IMR-90 (cell line): ENCODE data around the gene PNP. TPM values are rescaled to one million over a fixed set of nuclear protein-coding genes. Genes with fewer than 3 reads are reported as not detected.

Source experiments
- ATAC-seq: fragments of 200-7000 bp; cut with Tn5 transposase; 2 replicates; pipeline ENCODE4 v1.9.1; 2020; ENCODE audit warnings: low read depth, mild to moderate bottlenecking, moderate library complexity
- BruUV-seq: library from RNA; stranded (reverse); fragments of 400-500 nt; replicated peaks from 2 replicates; lab custom pipeline; 2021; lab: Mats Ljungman, UMichigan
- CTCF ChIA-PET: fragments of 300-600 bp; formaldehyde crosslinking; extraction: SDS; loops from one replicate; lab custom pipeline; 2021; ENCODE audit warnings: antibody characterized with exemption; lab: Yijun Ruan, JAX
- POLR2A ChIA-PET: fragments of 300-600 bp; sonication (Branson Sonifier 250); formaldehyde crosslinking; loops from one replicate; lab custom pipeline; 2022; ENCODE audit warnings: antibody characterized with exemption; ENCODE audit not compliant: unreplicated experiment; lab: Charles Lee
- DNase-seq: peaks from one replicate; pipeline ENCODE4 v3.0.0; 2013
- H2AFZ ChIP-seq: replicated peaks from 2 replicates; pipeline ENCODE3; 2013; ENCODE audit warnings: low read length, mild to moderate bottlenecking; ENCODE audit not compliant: poor library complexity
- H2AK5ac ChIP-seq: 2 replicates; pipeline ENCODE4 v1.6.1; 2013; ENCODE audit warnings: low read depth, low read length, inconsistent platforms
- H2AK9ac ChIP-seq: replicated peaks from 2 replicates; pipeline ENCODE3; 2013; ENCODE audit warnings: mild to moderate bottlenecking, low read depth, low read length, moderate library complexity; ENCODE audit not compliant: poor library complexity
- H2BK120ac ChIP-seq: 2 replicates; pipeline ENCODE4 v1.6.1; 2013; ENCODE audit warnings: low read depth, low read length, inconsistent platforms
- H2BK15ac ChIP-seq: 3 replicates; pipeline ENCODE4 v1.6.1; 2013; ENCODE audit warnings: low read depth, low read length, inconsistent platforms
- H2BK20ac ChIP-seq: 2 replicates; pipeline ENCODE4 v1.6.1; 2013; ENCODE audit warnings: low read depth, mild to moderate bottlenecking, inconsistent platforms, low read length, moderate library complexity
- H2BK5ac ChIP-seq: 2 replicates; pipeline ENCODE4 v1.6.1; 2013; ENCODE audit warnings: mild to moderate bottlenecking, low read depth, low read length, inconsistent platforms; ENCODE audit not compliant: poor library complexity, severe bottlenecking
- H3K14ac ChIP-seq: replicated peaks from 2 replicates; pipeline ENCODE4 v1.6.1; 2013; ENCODE audit warnings: low read depth, low read length, inconsistent platforms
- H3K18ac ChIP-seq: 2 replicates; pipeline ENCODE4 v1.6.1; 2013; ENCODE audit warnings: low read depth, low read length, control low read depth
- H3K23ac ChIP-seq: 2 replicates; pipeline ENCODE4 v1.6.1; 2013; ENCODE audit warnings: low read depth, low read length, inconsistent platforms
- H3K27ac ChIP-seq: 2 replicates; pipeline ENCODE4 v1.5.1; 2013; ENCODE audit warnings: mild to moderate bottlenecking, control low read depth, low read length; ENCODE audit not compliant: insufficient read depth
- H3K27me3 ChIP-seq: 2 replicates; pipeline ENCODE4 v1.6.1; 2013; ENCODE audit warnings: low read length; ENCODE audit not compliant: control insufficient read depth, insufficient read depth
- H3K36me3 ChIP-seq: 2 replicates; pipeline ENCODE4 v1.6.1; 2013; ENCODE audit warnings: low read length, mixed read lengths; ENCODE audit not compliant: control insufficient read depth, insufficient read depth
- H3K4ac ChIP-seq: 2 replicates; pipeline ENCODE4 v1.6.1; 2013; ENCODE audit warnings: low read depth, low read length, inconsistent platforms
- H3K4me1 ChIP-seq: 2 replicates; pipeline ENCODE4 v1.6.1; 2013; ENCODE audit warnings: low read length, mixed read lengths; ENCODE audit not compliant: control insufficient read depth, insufficient read depth
- H3K4me2 ChIP-seq: 2 replicates; pipeline ENCODE4 v1.6.1; 2013; ENCODE audit warnings: low read depth, mild to moderate bottlenecking, control low read depth, low read length, moderate library complexity
- H3K4me3 ChIP-seq: 2 replicates; pipeline ENCODE4 v1.5.1; 2013; ENCODE audit warnings: low read depth, mild to moderate bottlenecking, control low read depth, low read length, moderate library complexity; ENCODE audit not compliant: insufficient read depth
- H3K56ac ChIP-seq: 2 replicates; pipeline ENCODE4 v1.6.1; 2013; ENCODE audit warnings: low read length, inconsistent platforms; ENCODE audit not compliant: insufficient read depth; ENCODE audit errors: extremely low read depth
- H3K79me1 ChIP-seq, 2 experiments: 2 replicates each; pipeline ENCODE4 v1.6.1; 2013; ENCODE audit warnings: low read length in 2 of 2, inconsistent platforms in 1 of 2, low read depth in 1 of 2
- H3K9ac ChIP-seq: 2 replicates; pipeline ENCODE4 v1.6.1; 2013; ENCODE audit warnings: low read depth, low read length, control low read depth
- H3K9me1 ChIP-seq: 2 replicates; pipeline ENCODE4 v1.6.1; 2013; ENCODE audit warnings: low read length, inconsistent platforms; ENCODE audit not compliant: insufficient read depth
- H3K9me3 ChIP-seq: 2 replicates; pipeline ENCODE4 v1.6.1; 2013; ENCODE audit warnings: low read length; ENCODE audit not compliant: control insufficient read depth, insufficient read depth
- H4K20me1 ChIP-seq: 2 replicates; pipeline ENCODE4 v1.6.1; 2013; ENCODE audit warnings: low read length, inconsistent platforms; ENCODE audit not compliant: insufficient read depth
- H4K5ac ChIP-seq: 2 replicates; pipeline ENCODE4 v1.6.1; 2013; ENCODE audit warnings: mild to moderate bottlenecking, low read depth, low read length, control low read depth
- H4K8ac ChIP-seq, 2 experiments: 2 replicates each; pipeline ENCODE4 v1.6.1; 2013; ENCODE audit warnings: low read depth in 2 of 2, low read length in 2 of 2, control low read depth in 1 of 2, inconsistent platforms in 1 of 2
- H4K91ac ChIP-seq: 2 replicates; pipeline ENCODE4 v1.6.1; 2013; ENCODE audit warnings: low read depth, low read length, inconsistent platforms; ENCODE audit not compliant: insufficient read depth
- CTCF ChIP-seq: conservative IDR thresholded peaks from 2 replicates; pipeline ENCODE4 v1.5.1; 2012; ENCODE audit warnings: mild to moderate bottlenecking, low read depth, low read length, improper control_type of control experiment
- ELK1 ChIP-seq: fragments of 150-350 bp; IDR thresholded peaks from 2 replicates; pipeline ENCODE4 v1.6.1; 2016; ENCODE audit warnings: low read depth, mild to moderate bottlenecking, low read length, moderate library complexity, borderline replicate concordance
- MAFK ChIP-seq: IDR thresholded peaks from 2 replicates; pipeline ENCODE4 v1.6.1; 2012; ENCODE audit warnings: low read depth, low read length, improper control_type of control experiment
- MAZ ChIP-seq: IDR thresholded peaks from 2 replicates; pipeline ENCODE4 v1.6.1; 2012; ENCODE audit warnings: low read depth, mild to moderate bottlenecking, low read length, improper control_type of control experiment, moderate library complexity, borderline replicate concordance
- POLR2A ChIP-seq: IDR thresholded peaks from 2 replicates; pipeline ENCODE4 v1.6.1; 2012; ENCODE audit warnings: mild to moderate bottlenecking, low read depth, low read length
- RAD21 ChIP-seq: IDR thresholded peaks from 2 replicates; pipeline ENCODE4 v1.6.1; 2012; ENCODE audit warnings: low read length, improper control_type of control experiment
- RFX5 ChIP-seq: IDR thresholded peaks from 2 replicates; pipeline ENCODE4 v1.8.0; 2012; ENCODE audit warnings: low read depth, mild to moderate bottlenecking, low read length, moderate library complexity
- USF2 ChIP-seq: fragments of 150-350 bp; IDR thresholded peaks from 2 replicates; pipeline ENCODE4 v1.6.1; 2017; ENCODE audit warnings: mild to moderate bottlenecking, antibody characterized with exemption, low read length, low read depth
- WGBS, 2 experiments: methylation state at CpG; one replicate each; pipeline versions ENCODE4 v1.1.5 to v1.1.7; 2013; ENCODE audit warnings: missing lambda C conversion rate in 2 of 2; ENCODE audit not compliant: insufficient read length in 1 of 2; ENCODE audit errors: extremely low coverage in 2 of 2; 5-methylcytosine and 5-hydroxymethylcytosine counted together
- dilution Hi-C: fragments of 300-500 bp; cut with HindIII; formaldehyde crosslinking; loops from one replicate; pipeline ENCODE4 v1.14.3; 2018; ENCODE audit warnings: low sequenced_read_pairs; ENCODE audit not compliant: unreplicated experiment
- in situ Hi-C: fragments of 300-500 bp; cut with MboI; formaldehyde crosslinking; loops from 3 replicates; pipeline ENCODE4 v1.14.3; 2019; ENCODE audit warnings: low sequenced_read_pairs, inconsistent platforms, mixed read lengths
- intact Hi-C: fragments of 100-400 bp; cut with micrococcal nuclease; formaldehyde crosslinking; loops from 2 replicates; pipeline ENCODE4 v1.10.0; 2022
- polyA plus RNA-seq, 3 experiments: library from polyadenylated mRNA; depleted of rRNA; stranded (reverse); fragments of >200 nt; gene quantifications; 2 replicates each; pipeline ENCODE4 v1.2.3, GENCODE V29; 2012; ENCODE audit warnings: low replicate concordance in 1 of 3
- total RNA-seq: library from RNA; depleted of rRNA; stranded (reverse); fragments of >200 nt; gene quantifications from 2 replicates; pipeline ENCODE4 v1.2.3, GENCODE V29; 2012

The PNP gene
- total and polyA plus RNA-seq, 2 of the 4 experiments (the other 2 are of a cell fraction), result 53.4 to 68.8 TPM

- no peak overlapping the region for H3K56ac ChIP-seq
- H3K23ac ChIP-seq, result no peak overlapping the region
- DNase-seq (no peak), ATAC-seq (no peak)
- no peak overlapping the region for H2BK20ac ChIP-seq
- dilution Hi-C loops, result no loop called here
- TF ChIP-seq ELK1, result no peak
- TF ChIP-seq RFX5, result no peak
- no peak for TF ChIP-seq RAD21
- TF ChIP-seq MAZ, result no peak
- TF ChIP-seq POLR2A, result no peak
- no peak for TF ChIP-seq CTCF
- no peak for TF ChIP-seq MAFK
- no peak for TF ChIP-seq USF2
- ChIA-PET CTCF (no interaction called here), POLR2A (no interaction called here)
- H2AK5ac ChIP-seq, result no peak overlapping the region
- H4K5ac ChIP-seq, result no peak overlapping the region
- no TSS peak for BruUV-seq
- no peak overlapping the region for H2BK15ac ChIP-seq
- no peak overlapping the region for H3K27ac ChIP-seq
- H2BK5ac ChIP-seq, result no peak overlapping the region
- 0 out of 2 replicates have a peak, but pooled peaks cover 1% of the 10 kb centered on the region for H3K4me1 ChIP-seq
- H3K9me3 ChIP-seq, result no peaks in the 10 kb centered on the region
- no peak overlapping the region for H3K18ac ChIP-seq
- no peak overlapping the region for H2BK120ac ChIP-seq
- no peak overlapping the region for H3K4me2 ChIP-seq
- H3K27me3 ChIP-seq, result peaks cover under 1% of the 10 kb centered on the region; the same call in 1 of the 2 replicates
- no peak overlapping the region for H3K4me3 ChIP-seq
- H4K8ac ChIP-seq, result no peak overlapping the region
- in situ Hi-C loops, result no loop called here
- no peak overlapping the region for H4K91ac ChIP-seq
- H3K36me3 ChIP-seq, result no peaks in the 10 kb centered on the region
- no peak overlapping the region for H3K4ac ChIP-seq
- H3K9ac ChIP-seq, result no peak overlapping the region
- H3K14ac ChIP-seq, result no peak overlapping the region
- no peak overlapping the region for H2AK9ac ChIP-seq
- no peaks in the 10 kb centered on the region for H3K9me1 ChIP-seq
- intact Hi-C loops, result no loop called here
- no peak overlapping the region for H2AFZ ChIP-seq
- H4K20me1 ChIP-seq, result no peaks in the 10 kb centered on the region
- no peaks in the 10 kb centered on the region for H3K79me1 ChIP-seq
- WGBS, 2 experiments, result no CpG with 5 or more reads among the region's 1 CpG
Observed at GRCh38 chr14:20522332-20522731, 53.1 kb downstream of the PNP start.
